NCI-H446 treated with DMSO at 0.1 percent for 48 hours (cell line): ENCODE results near the gene PURA.

ENCODE experiments used
- DNase-seq: peaks from one replicate; lab custom pipeline; 2025; lab: John Stamatoyannopoulos, UW

The PURA gene

DNA sequence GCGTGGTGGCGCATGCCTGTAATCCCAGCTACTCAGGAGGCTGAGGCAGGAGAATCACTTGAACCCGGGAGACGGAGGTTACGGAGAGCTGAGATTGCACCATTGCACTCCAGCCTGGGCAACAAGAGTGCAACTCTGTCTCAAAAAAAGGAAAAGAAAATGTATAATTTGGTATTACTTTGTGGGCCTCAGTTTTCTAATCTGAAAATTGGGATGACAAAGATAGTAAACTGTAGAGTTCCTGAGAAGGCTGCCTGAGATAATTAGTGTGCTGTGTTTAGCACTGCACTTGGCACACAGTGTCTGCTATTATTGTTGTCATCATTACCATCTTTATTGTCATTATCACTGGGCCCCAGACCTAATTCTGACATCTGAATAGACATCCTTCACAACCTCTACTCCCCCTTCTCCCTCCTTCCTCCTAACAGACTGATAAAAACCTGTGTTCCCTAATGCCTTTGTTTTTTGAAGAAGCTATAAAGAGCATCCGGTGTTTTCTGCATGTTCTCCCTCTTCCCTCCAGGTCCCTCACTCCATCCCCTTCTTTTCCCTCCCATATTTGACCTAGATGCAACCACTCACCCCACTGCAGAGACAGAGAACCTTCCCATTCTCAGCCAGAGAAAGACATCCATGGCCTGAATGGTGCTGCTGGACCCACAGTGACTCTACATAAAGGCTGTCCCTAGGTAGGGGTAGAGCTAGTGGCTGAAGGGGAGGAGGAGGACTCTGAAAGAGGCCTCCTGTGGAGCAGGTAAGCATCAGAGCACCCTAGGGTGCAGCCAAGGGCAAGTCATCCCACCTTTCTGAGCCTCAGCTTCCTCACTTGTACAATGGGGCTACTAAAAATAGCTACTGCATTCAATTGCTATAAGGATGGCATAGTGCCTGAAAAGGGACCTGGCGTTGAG lies 45.4 kb downstream of the PURA start:
- no peak for DNase-seq

DNA sequence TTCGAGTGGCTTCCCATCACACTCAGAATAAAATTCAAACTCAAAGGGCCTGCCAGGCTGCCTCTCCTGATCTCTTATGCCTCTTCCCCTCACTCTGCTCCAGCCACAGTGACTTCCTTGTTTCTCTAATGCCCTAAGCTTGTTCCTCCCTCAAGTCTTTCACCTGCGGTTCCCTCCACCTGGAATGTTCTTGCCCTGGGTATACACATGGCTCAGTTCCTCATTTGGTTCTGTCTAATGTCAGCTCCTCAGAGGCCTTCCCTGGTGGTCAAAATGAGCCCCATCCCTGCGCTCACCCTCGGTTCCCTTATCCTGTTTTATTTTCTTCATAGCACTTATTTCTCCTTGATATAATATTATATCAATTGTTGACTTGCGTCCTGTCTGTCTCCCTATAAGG lies 48.4 kb downstream of the PURA start:
- no peak for DNase-seq

- no peak for DNase-seq
Measured at GRCh38 chr5:140162781-140163180, 48.9 kb downstream of the PURA start.

- DNase-seq = no peak
Measured at GRCh38 chr5:140165101-140165922, 51.4 kb downstream of the PURA start.

- DNase-seq = no peak
Measured at GRCh38 chr5:140165923-140166270, 52.0 kb downstream of the PURA start.

DNA sequence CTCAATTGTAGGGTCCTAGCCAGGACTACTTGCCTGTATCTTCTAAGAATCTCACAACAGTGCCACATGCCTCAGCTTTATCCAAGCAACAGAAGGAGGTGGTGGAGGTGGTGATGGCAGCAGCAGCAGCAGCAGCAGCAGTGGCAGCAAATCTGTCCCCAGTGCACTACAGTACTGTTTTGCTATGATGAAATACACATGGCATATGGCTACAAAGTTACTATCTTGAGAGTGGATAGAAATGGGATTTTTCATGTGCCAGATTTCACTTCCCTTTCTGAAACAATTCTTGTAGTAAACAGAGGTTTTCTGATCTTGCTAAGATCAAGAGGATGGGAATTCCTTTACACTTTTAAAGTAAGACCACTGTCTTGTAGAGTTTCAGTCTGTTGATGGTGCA lies 53.0 kb downstream of the PURA start:
- no peak for DNase-seq

DNA sequence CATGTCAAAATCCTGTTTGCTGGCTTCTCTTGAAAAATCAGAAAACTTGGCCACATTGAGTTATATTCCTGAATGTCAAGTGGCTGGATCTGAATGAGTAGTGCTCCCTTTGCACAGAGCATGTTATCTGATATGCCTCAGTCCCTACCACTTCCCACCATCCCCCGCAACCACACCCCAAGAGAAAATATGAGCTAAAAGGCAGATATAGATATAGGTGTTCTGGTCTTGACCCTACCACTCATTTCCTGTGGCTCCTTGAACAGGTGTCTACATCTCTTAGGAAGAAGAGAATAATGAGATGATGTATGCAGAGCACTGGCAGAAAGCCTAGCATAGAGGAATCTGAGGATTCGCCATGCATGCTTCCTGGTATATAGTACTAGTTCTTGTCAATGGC lies 54.5 kb downstream of the PURA start:
- no peak for DNase-seq

GRCh38 chr5:140169410-140169809 lies 55.5 kb downstream of the PURA start:
- no peak for DNase-seq

DNA sequence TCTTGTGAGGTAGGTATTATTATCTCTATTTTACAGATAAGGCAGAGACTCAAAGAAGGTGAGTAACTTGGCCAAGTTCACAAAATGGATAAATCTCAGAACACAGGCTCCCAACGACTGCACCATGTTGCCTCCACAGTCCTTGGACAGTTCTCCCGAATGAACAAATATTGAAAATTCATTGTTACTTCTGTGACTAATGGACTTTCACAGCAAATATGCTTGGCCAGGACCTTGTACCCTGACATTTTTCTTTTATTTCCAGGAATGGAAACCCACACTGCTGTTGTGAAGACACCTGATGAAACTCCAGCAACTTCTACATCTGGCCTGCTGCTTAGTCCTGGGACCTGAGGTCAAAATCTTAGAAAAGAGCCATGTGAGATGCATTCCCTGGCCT lies 58.6 kb downstream of the PURA start:
- no peak for DNase-seq

DNA sequence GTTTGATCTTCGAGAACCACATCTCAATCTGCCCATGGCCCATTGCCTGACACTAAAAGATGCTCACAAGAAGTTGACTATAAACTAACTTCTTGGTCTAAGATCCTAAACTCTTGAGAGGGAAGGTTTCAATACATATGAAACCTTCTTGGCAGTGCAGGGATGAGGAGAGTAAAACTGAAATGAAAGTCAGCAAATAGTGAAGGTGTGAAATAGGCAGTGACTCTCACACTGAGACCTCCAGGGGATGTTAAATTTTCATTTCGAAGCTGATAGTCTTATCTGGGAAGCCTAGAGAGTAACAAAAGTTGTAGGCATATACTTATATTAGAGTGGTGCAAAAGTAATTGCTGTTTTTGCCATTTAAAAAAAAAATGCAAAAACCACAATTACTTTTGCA lies 60.1 kb downstream of the PURA start:
- no peak for DNase-seq

- peak; percentile 78 for DNase-seq
Measured at GRCh38 chr5:140174465-140175366, 60.8 kb downstream of the PURA start, which contains the start of gene CYSTM1. Gene CYSTM1 (plus strand): TSS chr5:140175188. CDS start chr5:140194466, 19,278 bp downstream.
